K562 (cell line): Measurements from ENCODE around the gene CSTB.

Source experiments
- ELF2 ChIP-seq: fragments of 250-450 bp; sonication (Bioruptor Pico); IDR thresholded peaks from 2 replicates; pipeline ENCODE4 v1.5.0; 2021; ENCODE audit warnings: mild to moderate bottlenecking
- GABPA ChIP-seq: fragments of 200-800 bp; sonication (Bioruptor generic); conservative IDR thresholded peaks from 2 replicates; pipeline ENCODE4 v1.6.1; 2016; ENCODE audit warnings: low read depth, missing genetic modification characterization, missing compliant biosample characterization
- HDAC2 ChIP-seq: fragments of 450-650 bp; IDR thresholded peaks from 2 replicates; pipeline ENCODE4 v1.6.1; 2016; ENCODE audit warnings: mild to moderate bottlenecking
- TF ChIP-seq, protein P1 (sequence below), 3 experiments: IDR thresholded peaks in 2 of 3; conservative IDR thresholded peaks in 1 of 3; 2 replicates each; pipeline ENCODE4 v1.5.1; 2011 to 2012; ENCODE audit warnings: low read length in 3 of 3, mild to moderate bottlenecking in 3 of 3, control low read depth in 2 of 3, improper control_type of control experiment in 1 of 3, inconsistent platforms in 1 of 3, low read depth in 1 of 3, mixed read lengths in 1 of 3, moderate library complexity in 1 of 3; ENCODE audit not compliant: insufficient read depth in 2 of 3

DNA sequence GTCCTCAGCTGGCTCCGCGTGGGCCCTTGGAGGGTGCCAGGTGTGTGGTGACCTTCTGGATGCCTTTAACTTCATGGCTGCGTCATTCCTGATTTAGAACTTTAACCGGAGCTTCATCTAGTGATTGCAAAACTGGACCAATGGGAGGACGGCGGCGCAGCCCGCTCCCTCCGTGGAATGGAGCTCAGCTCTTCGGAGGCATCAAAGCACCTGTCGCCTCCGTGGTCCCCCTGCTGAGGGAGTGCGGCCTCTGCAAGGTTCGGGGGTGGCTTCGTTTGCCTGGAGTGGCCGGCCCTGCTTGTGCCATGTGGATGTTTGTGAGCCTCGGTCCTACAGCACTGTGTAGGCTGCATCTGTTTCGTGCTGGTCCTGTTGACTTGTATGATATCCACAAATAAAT lies 14.2 kb downstream of the CSTB start:
- TF ChIP-seq, protein P1, sequence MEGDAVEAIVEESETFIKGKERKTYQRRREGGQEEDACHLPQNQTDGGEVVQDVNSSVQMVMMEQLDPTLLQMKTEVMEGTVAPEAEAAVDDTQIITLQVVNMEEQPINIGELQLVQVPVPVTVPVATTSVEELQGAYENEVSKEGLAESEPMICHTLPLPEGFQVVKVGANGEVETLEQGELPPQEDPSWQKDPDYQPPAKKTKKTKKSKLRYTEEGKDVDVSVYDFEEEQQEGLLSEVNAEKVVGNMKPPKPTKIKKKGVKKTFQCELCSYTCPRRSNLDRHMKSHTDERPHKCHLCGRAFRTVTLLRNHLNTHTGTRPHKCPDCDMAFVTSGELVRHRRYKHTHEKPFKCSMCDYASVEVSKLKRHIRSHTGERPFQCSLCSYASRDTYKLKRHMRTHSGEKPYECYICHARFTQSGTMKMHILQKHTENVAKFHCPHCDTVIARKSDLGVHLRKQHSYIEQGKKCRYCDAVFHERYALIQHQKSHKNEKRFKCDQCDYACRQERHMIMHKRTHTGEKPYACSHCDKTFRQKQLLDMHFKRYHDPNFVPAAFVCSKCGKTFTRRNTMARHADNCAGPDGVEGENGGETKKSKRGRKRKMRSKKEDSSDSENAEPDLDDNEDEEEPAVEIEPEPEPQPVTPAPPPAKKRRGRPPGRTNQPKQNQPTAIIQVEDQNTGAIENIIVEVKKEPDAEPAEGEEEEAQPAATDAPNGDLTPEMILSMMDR (IDR thresholded peaks at IDR 0.05 in 2 of 3, conservative IDR thresholded peaks at IDR 0.05 in 1 of 3; ENCODE audit: insufficient read depth in 2 of 3, low read depth in 1 of 3, low read length in 3 of 3) = no peak
- TF ChIP-seq GABPA (no peak), HDAC2 (no peak), ELF2 (CRISPR knock-in tag) (no peak)
